Esophagus squamous epithelium (tissue), 5 donors: ENCODE results near the gene TSR3. TPM values are rescaled to one million over a fixed set of nuclear protein-coding genes. Genes with fewer than 3 reads are reported as not detected.

Experiments
- DNase-seq: peaks from one replicate; lab custom pipeline; 2025; lab: John Stamatoyannopoulos, UW
- H3K27ac ChIP-seq, 4 donors: fragments of 200-600 bp; sonication (generic); one replicate each; pipeline ENCODE4 v1.5.1; 2016 to 2019; ENCODE audit warnings: mild to moderate bottlenecking in 1 of 4
- H3K27me3 ChIP-seq, 4 donors: fragments of 200-600 bp; sonication (generic); 1 replicate in 3 of 4; 2 replicates in 1 of 4; pipeline versions ENCODE4 v1.5.1 to v1.6.0; 2017 to 2021; ENCODE audit warnings: antibody characterized with exemption in 1 of 4
- H3K36me3 ChIP-seq, 3 donors: fragments of 200-600 bp; sonication (generic); one replicate each; pipeline ENCODE4 v1.5.1; 2016 to 2019
- H3K4me1 ChIP-seq, 3 donors: fragments of 200-600 bp; sonication (generic); one replicate each; pipeline ENCODE4 v1.5.1; 2017 to 2019
- H3K4me3 ChIP-seq, 4 donors: fragments of 200-600 bp; sonication (generic); 1 replicate in 3 of 4; 2 replicates in 1 of 4; pipeline ENCODE4 v1.5.1; 2016 to 2019; ENCODE audit warnings: mild to moderate bottlenecking in 2 of 4, moderate library complexity in 1 of 4
- H3K9me3 ChIP-seq, 3 donors: fragments of 200-600 bp; sonication (generic); one replicate each; pipeline ENCODE4 v1.5.1; 2016 to 2019
- POLR2A ChIP-seq, 4 donors: fragments of 450-650 bp; IDR thresholded peaks; one replicate each; pipeline ENCODE4 v1.6.1; 2017; ENCODE audit warnings: antibody characterized with exemption in 4 of 4, mild to moderate bottlenecking in 4 of 4, moderate library complexity in 3 of 4
- WGBS, 2 donors: methylation state at CpG; one replicate each; pipeline ENCODE4 v1.1.5; 2018; 5-methylcytosine and 5-hydroxymethylcytosine counted together
- intact Hi-C: fragments of 100-400 bp; cut with DNase I; formaldehyde crosslinking; loops from one replicate; pipeline ENCODE4 v1.15.0; 2022
- total RNA-seq, 4 donors: library from RNA; depleted of rRNA; stranded (reverse); fragments of >200 nt; gene quantifications; one replicate each; pipeline ENCODE4 v1.1.0, GENCODE V29; 2016
- TF ChIP-seq, protein P1 (sequence below), 6 experiments: fragments of 450-650 bp in 4 of 6; fragments of 200-600 bp in 2 of 6; sonication (generic) in 2 of 6; IDR thresholded peaks; one replicate each; pipeline ENCODE4 v1.5.1; 2016 to 2019; ENCODE audit warnings: antibody characterized with exemption in 6 of 6, mild to moderate bottlenecking in 4 of 6, moderate library complexity in 4 of 6
- donor health status: DM: yes; HTN: yes; CAD: no.

TSR3 gene
- total RNA-seq, 4 donors from 2014 or later: 57.6 to 87.4 (median 70.5) TPM

DNA sequence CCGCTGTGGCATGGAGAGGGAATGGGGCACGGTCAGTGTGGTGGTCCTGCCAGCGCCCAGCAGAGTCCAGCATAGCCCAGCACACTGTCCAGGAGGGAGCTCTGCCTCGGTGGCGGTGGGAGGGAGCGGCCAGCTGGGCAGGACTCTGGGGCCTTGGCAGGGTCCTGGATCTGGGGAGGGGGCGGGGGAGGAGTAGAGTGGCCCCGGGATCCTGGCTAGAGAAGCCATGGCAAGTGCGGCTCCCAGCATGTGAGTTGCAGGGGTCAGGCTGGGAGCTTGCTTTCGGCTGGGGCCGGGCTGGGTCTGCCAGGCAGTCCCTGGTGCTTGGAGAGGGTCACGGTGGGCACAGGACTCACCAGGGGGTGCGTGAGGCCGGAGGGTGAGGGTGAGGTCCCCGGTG lies 3.9 kb upstream of the TSR3 start:
- 80 to 84% methylated on average over 7 to 8 of the region's 15 CpGs for WGBS, 2 donors
- DNase-seq: no peak
- Histone ChIP-seq H3K36me3 (peaks cover 0 to 20% (median 0%) of the 10 kb centered on the region in 3 donors), H3K4me1 (peaks cover 5 to 69% (median 14%) of the 10 kb centered on the region in 3 donors), H3K4me3 (no peak overlapping the region), H3K9me3 (no peaks in the 10 kb centered on the region), H3K27me3 (no peaks in the 10 kb centered on the region), H3K27ac (no peak overlapping the region)
- intact Hi-C loops: no loop called here
- TF ChIP-seq POLR2A (IDR thresholded peaks at IDR 0.05): no peak
- TF ChIP-seq, protein P1, sequence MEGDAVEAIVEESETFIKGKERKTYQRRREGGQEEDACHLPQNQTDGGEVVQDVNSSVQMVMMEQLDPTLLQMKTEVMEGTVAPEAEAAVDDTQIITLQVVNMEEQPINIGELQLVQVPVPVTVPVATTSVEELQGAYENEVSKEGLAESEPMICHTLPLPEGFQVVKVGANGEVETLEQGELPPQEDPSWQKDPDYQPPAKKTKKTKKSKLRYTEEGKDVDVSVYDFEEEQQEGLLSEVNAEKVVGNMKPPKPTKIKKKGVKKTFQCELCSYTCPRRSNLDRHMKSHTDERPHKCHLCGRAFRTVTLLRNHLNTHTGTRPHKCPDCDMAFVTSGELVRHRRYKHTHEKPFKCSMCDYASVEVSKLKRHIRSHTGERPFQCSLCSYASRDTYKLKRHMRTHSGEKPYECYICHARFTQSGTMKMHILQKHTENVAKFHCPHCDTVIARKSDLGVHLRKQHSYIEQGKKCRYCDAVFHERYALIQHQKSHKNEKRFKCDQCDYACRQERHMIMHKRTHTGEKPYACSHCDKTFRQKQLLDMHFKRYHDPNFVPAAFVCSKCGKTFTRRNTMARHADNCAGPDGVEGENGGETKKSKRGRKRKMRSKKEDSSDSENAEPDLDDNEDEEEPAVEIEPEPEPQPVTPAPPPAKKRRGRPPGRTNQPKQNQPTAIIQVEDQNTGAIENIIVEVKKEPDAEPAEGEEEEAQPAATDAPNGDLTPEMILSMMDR (IDR thresholded peaks at IDR 0.05): no peak

GRCh38 chr16:1354815-1355540 lies 3.3 kb upstream of the TSR3 start:
- no peak overlapping the region for H3K27ac ChIP-seq
- peaks cover 0 to 20% (median 0%) of the 10 kb centered on the region in 3 donors for H3K36me3 ChIP-seq
- intact Hi-C loops: no loop called here
- H3K27me3 ChIP-seq: no peaks in the 10 kb centered on the region
- H3K4me1 ChIP-seq: peaks cover 11 to 75% (median 17%) of the 10 kb centered on the region in 3 donors
- no peak for DNase-seq
- TF ChIP-seq POLR2A (IDR thresholded peaks at IDR 0.05): no peak
- TF ChIP-seq, protein P1 (IDR thresholded peaks at IDR 0.05): no peak
- H3K9me3 ChIP-seq: no peaks in the 10 kb centered on the region
- H3K4me3 ChIP-seq: no peak overlapping the region
- 68 to 72% methylated on average over 11 to 23 of the region's 49 CpGs for WGBS, 2 donors

- Histone ChIP-seq H3K4me3 (peak overlapping the region; percentile 87 to 99 (median 92)), H3K9me3 (no peaks in the 10 kb centered on the region), H3K36me3 (peaks cover 4 to 30% (median 9%) of the 10 kb centered on the region in 3 donors), H3K27ac (peak overlapping the region; percentile 73 to 83 (median 76)), H3K27me3 (no peaks in the 10 kb centered on the region), H3K4me1 (peaks cover 22 to 87% (median 27%) of the 10 kb centered on the region in 3 donors)
- TF ChIP-seq, protein P1 (IDR thresholded peaks at IDR 0.05): no peak
- TF ChIP-seq POLR2A (IDR thresholded peaks at IDR 0.05): no peak
- intact Hi-C loops: no loop called here
- no peak for DNase-seq
- 2% methylated on average over 12 of the region's 35 CpGs; no CpG with 5 or more reads in 1 of the 2 donors for WGBS, 2 donors
These were observed 480 bp downstream of the TSR3 start for GRCh38 chr16:1351215-1351581.

- TF ChIP-seq, protein P1 (IDR thresholded peaks at IDR 0.05): no peak
- no peak for TF ChIP-seq POLR2A (IDR thresholded peaks at IDR 0.05)
- Histone ChIP-seq H3K36me3 (peaks cover 4 to 30% (median 9%) of the 10 kb centered on the region in 3 donors), H3K27me3 (no peaks in the 10 kb centered on the region), H3K4me1 (peaks cover 22 to 83% (median 27%) of the 10 kb centered on the region in 3 donors), H3K4me3 (peak overlapping the region; percentile 87 to 99 (median 92)), H3K27ac (peak overlapping the region in 3 of 4 donors; percentile 73 to 83 (median 80)), H3K9me3 (no peaks in the 10 kb centered on the region)
- 89% methylated on average over 1 of the region's 19 CpGs; no CpG with 5 or more reads in 1 of the 2 donors for WGBS, 2 donors
- intact Hi-C loops: no loop called here
- DNase-seq: no peak
These were observed 987 bp downstream of the TSR3 start for GRCh38 chr16:1350691-1351090.

GRCh38 chr16:1349951-1350350 lies 1.7 kb downstream of the TSR3 start:
- no peak for DNase-seq
- Histone ChIP-seq H3K9me3 (no peaks in the 10 kb centered on the region), H3K27ac (no peak overlapping the region), H3K4me3 (no peak overlapping the region), H3K27me3 (no peaks in the 10 kb centered on the region), H3K36me3 (peaks cover 4 to 30% (median 9%) of the 10 kb centered on the region in 3 donors), H3K4me1 (peaks cover 22 to 75% (median 27%) of the 10 kb centered on the region in 3 donors)
- 91 to 100% methylated on average over 6 to 9 of the region's 17 CpGs for WGBS, 2 donors
- TF ChIP-seq, protein P1 (IDR thresholded peaks at IDR 0.05): no peak
- no peak for TF ChIP-seq POLR2A (IDR thresholded peaks at IDR 0.05)
- intact Hi-C loops: no loop called here
